GM19452 (cell line): ENCODE data around the gene CACNA2D1.

Experiments
- ATAC-seq: cut with Tn5 transposase; IDR thresholded peaks from one replicate; pipeline ENCODE4 v1.9.1; 2021; ENCODE audit not compliant: unreplicated experiment

Gene CACNA2D1

DNA sequence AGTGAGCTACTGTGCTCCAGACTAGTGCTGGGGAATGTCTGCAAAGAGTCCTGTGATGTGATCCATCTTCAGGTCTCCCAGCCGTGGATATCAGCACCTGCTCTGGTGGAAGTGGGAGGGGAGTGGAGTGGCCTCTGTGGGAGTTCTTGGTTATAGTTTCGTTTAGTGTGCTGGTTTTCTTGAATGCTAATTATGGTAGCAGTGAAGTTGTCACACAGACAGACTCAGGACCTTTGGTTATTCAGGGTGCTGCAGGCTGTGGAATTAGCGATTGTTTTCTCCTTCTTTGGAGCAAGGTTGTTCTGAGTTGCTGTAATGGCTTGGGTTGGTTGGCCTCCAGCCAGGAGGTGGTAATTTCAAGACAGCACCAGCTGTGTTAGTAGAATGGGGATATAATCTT, 541.0 kb downstream of the CACNA2D1 start:
- no peak for ATAC-seq
